22Rv1 (cell line): ENCODE results near the gene FREM2.

ENCODE experiments used
- CTCF ChIP-seq: fragments of 450-650 bp; IDR thresholded peaks from 2 replicates; pipeline ENCODE4 v1.5.1; 2017; ENCODE audit warnings: mild to moderate bottlenecking
- ZFX ChIP-seq: fragments of 450-650 bp; IDR thresholded peaks from 2 replicates; pipeline ENCODE4 v1.6.1; 2017; ENCODE audit warnings: antibody characterized with exemption, borderline replicate concordance

- TF ChIP-seq CTCF (no peak), ZFX (no peak)
These were observed 176.7 kb downstream of the FREM2 start for GRCh38 chr13:38863536-38863935.
